K562 (cell line): Measurements from ENCODE around the gene C4orf50. TPM values are rescaled to one million over a fixed set of nuclear protein-coding genes. Genes with fewer than 3 reads are reported as not detected.

Experiments used
- ATAC-seq: fragments of 200-7000 bp; cut with Tn5 transposase; 3 replicates; pipeline ENCODE4 v1.9.1; 2020; ENCODE audit warnings: moderate library complexity
- BruUV-seq: library from RNA; stranded (reverse); fragments of 400-500 nt; replicated peaks from 2 replicates; lab custom pipeline; 2021; lab: Mats Ljungman, UMichigan
- CTCF ChIA-PET: fragments of 300-600 bp; formaldehyde crosslinking; extraction: SDS; loops from one replicate; lab custom pipeline; 2021; ENCODE audit warnings: low intra/inter-chr PET ratio; lab: Yijun Ruan, JAX
- POLR2A ChIA-PET: fragments of 300-600, 350-650 bp; sonication (Branson Sonifier 250); formaldehyde crosslinking; extraction: SDS; loops from one replicate; lab custom pipeline; 2021; ENCODE audit warnings: antibody characterized with exemption, inconsistent platforms; lab: Yijun Ruan, JAX
- DNase-seq, 4 experiments: peaks; one replicate each; pipeline versions ENCODE4 v3.0.0 to v3.0.0-alpha.2; 2011 to 2018; ENCODE audit warnings: low spot score in 3 of 4, mixed read lengths in 3 of 4; ENCODE audit errors: extremely low read depth in 1 of 4
- FAIRE-seq: peaks from 2 replicates; lab custom pipeline; 2011; peaks lifted over from hg19 to GRCh38; lab: Jason Lieb, UNC
- H2AFZ ChIP-seq: 2 replicates; pipeline ENCODE4 v1.6.0; 2011; ENCODE audit warnings: low read depth, low read length, control low read depth, inconsistent platforms
- H3K27ac ChIP-seq: fragments of 200-600 bp; 3 replicates; pipeline ENCODE4 v1.8.0; 2011; ENCODE audit warnings: low read depth, mild to moderate bottlenecking, control low read depth, inconsistent platforms, low read length, moderate library complexity, mixed read lengths; ENCODE audit errors: extremely low read depth
- H3K27me3 ChIP-seq, 2 experiments: fragments of 300-600 bp in 1 of 2; 2 replicates in 1 of 2; 3 replicates in 1 of 2; pipeline versions ENCODE4 v1.6.0 to v1.8.0; 2011; ENCODE audit warnings: inconsistent platforms in 2 of 2, low read length in 2 of 2, mild to moderate bottlenecking in 1 of 2, mixed read lengths in 1 of 2, moderate library complexity in 1 of 2; ENCODE audit not compliant: control insufficient read depth in 2 of 2, insufficient read depth in 2 of 2
- H3K36me3 ChIP-seq: fragments of 300-600 bp; 3 replicates; pipeline ENCODE4 v1.8.0; 2011; ENCODE audit warnings: mild to moderate bottlenecking, low read length, inconsistent platforms; ENCODE audit not compliant: control insufficient read depth, insufficient read depth
- H3K4me1 ChIP-seq, 2 experiments: fragments of 200-600 bp in 1 of 2; replicated peaks in 1 of 2; 2 replicates in 1 of 2; 3 replicates in 1 of 2; pipeline versions ENCODE4 v1.5.1 to v1.8.0; 2011; ENCODE audit warnings: inconsistent platforms in 2 of 2, low read length in 2 of 2, mild to moderate bottlenecking in 1 of 2, mixed read lengths in 1 of 2, moderate library complexity in 1 of 2; ENCODE audit not compliant: control insufficient read depth in 2 of 2, insufficient read depth in 2 of 2
- H3K4me2 ChIP-seq: 2 replicates; pipeline ENCODE4 v1.6.1; 2011; ENCODE audit warnings: low read length, control low read depth, inconsistent platforms, mixed read lengths; ENCODE audit not compliant: insufficient read depth
- H3K4me3 ChIP-seq: fragments of 200-600 bp; sonication (generic), shearing (Covaris generic); 2 replicates; pipeline ENCODE4 v1.5.1; 2016; ENCODE audit warnings: control low read depth, inconsistent platforms
- H3K79me2 ChIP-seq: fragments of 200-600 bp; 3 replicates; pipeline ENCODE4 v1.8.0; 2011; ENCODE audit warnings: low read length, inconsistent platforms; ENCODE audit not compliant: control insufficient read depth, insufficient read depth
- H3K9ac ChIP-seq, 2 experiments: 2 replicates each; pipeline versions ENCODE4 v1.6.0 to v1.6.1; 2011; ENCODE audit warnings: low read depth in 2 of 2, low read length in 2 of 2, control low read depth in 1 of 2, inconsistent platforms in 1 of 2, mild to moderate bottlenecking in 1 of 2, mixed read lengths in 1 of 2; ENCODE audit not compliant: insufficient read depth in 1 of 2
- H3K9me1 ChIP-seq: one replicate; pipeline ENCODE4 v1.6.0; 2011; ENCODE audit warnings: inconsistent platforms, mild to moderate bottlenecking, low read length, moderate library complexity; ENCODE audit not compliant: control insufficient read depth, insufficient read depth
- H3K9me3 ChIP-seq: replicated peaks from 2 replicates; pipeline ENCODE4 v1.5.1; 2011; ENCODE audit warnings: low read depth, low read length, inconsistent platforms; ENCODE audit not compliant: control insufficient read depth, insufficient read depth
- H4K20me1 ChIP-seq: replicated peaks from 2 replicates; pipeline ENCODE4 v1.6.1; 2011; ENCODE audit warnings: low read length, inconsistent platforms, mixed read lengths; ENCODE audit not compliant: control insufficient read depth, insufficient read depth
- ASH1L ChIP-seq: fragments of 450-650 bp; IDR thresholded peaks from 2 replicates; pipeline ENCODE4 v1.6.1; 2018; ENCODE audit warnings: borderline replicate concordance, mild to moderate bottlenecking, low read depth; ENCODE audit not compliant: partially characterized antibody
- BHLHE40 ChIP-seq: IDR thresholded peaks from 2 replicates; pipeline ENCODE4 v1.6.1; 2011; ENCODE audit warnings: low read length, improper control_type of control experiment
- CHCHD3 ChIP-seq: fragments of 250-450 bp; sonication (Bioruptor Pico); IDR thresholded peaks from 2 replicates; pipeline ENCODE4 v2.1.2; 2022; ENCODE audit warnings: mild to moderate bottlenecking
- ETS2 ChIP-seq: IDR thresholded peaks from 2 replicates; pipeline ENCODE4 v1.6.1; 2016; ENCODE audit warnings: borderline replicate concordance, missing genetic modification characterization, mild to moderate bottlenecking, moderate library complexity, missing compliant biosample characterization; ENCODE audit not compliant: poor library complexity, severe bottlenecking
- HNRNPUL1 ChIP-seq: fragments of 200-400 bp; formaldehyde crosslinking; IDR thresholded peaks from 2 replicates; pipeline ENCODE4 v1.6.1; 2017; ENCODE audit warnings: low read length
- KAT8 ChIP-seq: fragments of 450-650 bp; IDR thresholded peaks from 2 replicates; pipeline ENCODE4 v1.6.1; 2016; ENCODE audit warnings: low read depth, mild to moderate bottlenecking
- SP2 ChIP-seq: IDR thresholded peaks from 2 replicates; pipeline ENCODE4 v1.6.1; 2011; ENCODE audit warnings: mild to moderate bottlenecking, low read depth, low read length, moderate library complexity; ENCODE audit not compliant: poor library complexity, severe bottlenecking; ENCODE audit errors: extremely low read depth
- TOE1 ChIP-seq, 2 experiments: fragments of 450-650 bp in 1 of 2; sonication (generic) in 1 of 2; formaldehyde crosslinking in 1 of 2; IDR thresholded peaks; 2 replicates each; pipeline versions ENCODE4 v1.7.1 to v1.8.0; 2016 to 2022; ENCODE audit warnings: borderline replicate concordance in 2 of 2, mild to moderate bottlenecking in 2 of 2, antibody characterized with exemption in 1 of 2, inconsistent platforms in 1 of 2, low read depth in 1 of 2, missing genetic modification reagents in 1 of 2, moderate library complexity in 1 of 2
- ZBTB43 ChIP-seq: sonication (generic); formaldehyde crosslinking; IDR thresholded peaks from 2 replicates; pipeline ENCODE4 v1.8.0; 2023; ENCODE audit warnings: mild to moderate bottlenecking, missing genetic modification reagents
- ZFX ChIP-seq: sonication (generic); formaldehyde crosslinking; IDR thresholded peaks from 2 replicates; pipeline ENCODE4 v1.8.0; 2022; ENCODE audit warnings: mild to moderate bottlenecking, missing genetic modification reagents, moderate library complexity
- ZNF184 ChIP-seq: sonication (generic); formaldehyde crosslinking; IDR thresholded peaks from 2 replicates; pipeline ENCODE4 v1.5.0; 2020; ENCODE audit warnings: missing genetic modification reagents
- WGBS: fragments of 100-300 bp; shearing (Covaris generic); methylation state at CpG from one replicate; pipeline ENCODE4 v1.1.6; 2016; ENCODE audit warnings: low coverage, mixed read lengths; ENCODE audit not compliant: insufficient coverage; ENCODE audit errors: missing lambda C conversion rate; 5-methylcytosine and 5-hydroxymethylcytosine counted together
- in situ Hi-C: fragments of 300-500 bp; cut with MboI; formaldehyde crosslinking; loops from 4 replicates; pipeline ENCODE4 v1.15.0; 2018; ENCODE audit warnings: inconsistent platforms, mixed read lengths
- intact Hi-C: fragments of 100-400 bp; cut with micrococcal nuclease; formaldehyde crosslinking; loops from 2 replicates; pipeline ENCODE4 v1.14.2; 2022
- polyA plus RNA-seq, 8 experiments: library from polyadenylated mRNA; depleted of rRNA in 4 of 8; stranded (reverse) in 5 of 8; unstranded in 3 of 8; fragments of >200 nt; fragmentation: Nextera tagmentation in 2 of 8; fragmentation: Illumina TruSeq in 1 of 8; extraction: Ambion mirVana in 2 of 8; extraction: Trizol in 1 of 8; gene quantifications; 2 replicates each; pipeline versions ENCODE4 v1.2.1 to v1.2.3, GENCODE V29; 2011 to 2014; ENCODE audit warnings: inconsistent platforms in 1 of 8, missing spikeins in 1 of 8
- total RNA-seq, 7 experiments: library from RNA; depleted of rRNA in 6 of 7; stranded (reverse); fragments of >200 nt in 6 of 7; fragmentation: Illumina TruSeq in 2 of 7; extraction: Trizol in 2 of 7; gene quantifications; 2 replicates each; pipeline versions ENCODE4 v1.2.1 to v1.2.3, GENCODE V29; 2011 to 2021; ENCODE audit warnings: low replicate concordance in 1 of 7

The C4orf50 gene
- total and polyA plus RNA-seq, 9 of the 15 experiments (the other 6 are each of a cell fraction or from before 2014, with no cell fraction given): not detected

- Histone ChIP-seq H3K27me3 (peaks cover 0 to 35% of the 10 kb centered on the region in 2 experiments; a peak in 4 of 5 replicates), H4K20me1 (peaks cover 7% of the 10 kb centered on the region; the same call in 1 of the 2 replicates), H3K79me2 (no peaks in the 10 kb centered on the region), H3K27ac (no peak overlapping the region), H3K4me3 (no peak overlapping the region), H2AFZ (no peak overlapping the region), H3K36me3 (no peaks in the 10 kb centered on the region), H3K4me2 (no peak overlapping the region), H3K9me3 (no peaks in the 10 kb centered on the region), H3K4me1 (no peaks in the 10 kb centered on the region), H3K9ac (no peak overlapping the region), H3K9me1 (no peaks in the 10 kb centered on the region)
- ChIA-PET POLR2A (no interaction called here), CTCF (no interaction called here)
- FAIRE-seq: no peak
- WGBS: 0% methylated on average over 6 of the region's 8 CpGs
- no peak for DNase-seq
- intact Hi-C loops: no loop called here
- ATAC-seq: no peak
- TF ChIP-seq KAT8: no peak
- no peak for TF ChIP-seq ZFX (CRISPR knock-in tag)
- no peak for TF ChIP-seq BHLHE40
- TF ChIP-seq SP2: no peak
- TF ChIP-seq ZBTB43 (CRISPR knock-in tag): no peak
- no peak for TF ChIP-seq TOE1 (IDR thresholded peaks at IDR 0.05; ENCODE audit: borderline replicate concordance)
- TF ChIP-seq TOE1 (CRISPR knock-in tag; IDR thresholded peaks at IDR 0.05; ENCODE audit: borderline replicate concordance, low read depth): no peak
- TF ChIP-seq CHCHD3 (CRISPR knock-in tag): no peak
- no peak for TF ChIP-seq HNRNPUL1
- TF ChIP-seq ASH1L: no peak
- TF ChIP-seq ETS2 (tag): no peak
- no peak for TF ChIP-seq ZNF184 (CRISPR knock-in tag)
- no TSS peak for BruUV-seq
- in situ Hi-C loops: no loop called here
Observed at GRCh38 chr4:6038711-6039110, 20.5 kb upstream of the C4orf50 start.
